Mesenteric fat pad (tissue), 1 donor: Measurements from ENCODE around the gene VCX2. TPM values are rescaled to one million over a fixed set of nuclear protein-coding genes. Genes with fewer than 3 reads are reported as not detected.
"Not testable (repeated sequence)": the region's sequence is repeated elsewhere in the genome, so short reads cannot be mapped to it uniquely, and the experiment has no call there.

Source experiments
- DNase-seq: peaks from one replicate; pipeline ENCODE4 v3.0.0-alpha.2; 2020; ENCODE audit warnings: low spot score
- microRNA-seq: library from miRNA; unstranded; fragments of <30 nt; microRNA quantifications from one replicate; pipeline ENCODE4 v1.2.0, GENCODE V29; 2020; ENCODE audit warnings: borderline number of aligned reads
- total RNA-seq: library from RNA; stranded (reverse); fragmentation: NEBNext Ultra II Directional; extraction: Animal tissue kit (Norgen Biotek cat#: 25700); gene quantifications from one replicate; pipeline ENCODE4 v1.2.1, GENCODE V29; 2021
- donor health status: DM: yes; HTN: yes; CAD: no.

The VCX2 gene
- total RNA-seq, 1 donor from 2014 or later, result not detected

DNA sequence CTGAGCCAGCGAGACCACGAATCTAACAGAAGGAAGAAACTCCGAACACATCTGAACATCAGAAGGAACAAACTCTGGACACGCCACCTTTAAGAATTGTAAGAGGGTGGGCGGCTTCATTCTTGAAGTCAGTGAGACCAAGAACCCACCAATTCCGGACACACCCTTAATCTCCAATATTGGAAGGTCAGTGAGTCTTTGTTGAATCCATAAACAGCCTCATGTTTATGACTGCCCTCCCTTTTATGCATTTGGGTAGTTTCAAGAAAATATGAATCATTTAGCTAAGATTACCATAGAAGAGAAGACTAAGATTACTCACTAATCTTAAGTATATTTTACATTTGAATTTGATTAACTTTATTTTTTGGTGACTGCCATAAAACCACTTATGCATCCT, 48.5 kb downstream of the VCX2 start:
- DNase-seq, result no peak

GRCh38 chrX:8121391-8121790, 49.7 kb downstream of the VCX2 start:
- DNase-seq, result not testable (repeated sequence)

Small RNAs within 50 kb of the gene (microRNA-seq; reads per million reads assigned to microRNA genes)
- 13.8 reads per million, percentile 11 among the genes with 10 or more reads in this experiment for gene MIR651

Other genes with a start within 250 kb of the VCX2 start
- 19.9 TPM for gene PNPLA4, start 243.9 kb downstream of the VCX2 start, total RNA-seq